PFSK-1 (cell line): ENCODE measurements around the gene LOXL3.

Experiments used
- FOXP2 ChIP-seq: optimal IDR thresholded peaks from 2 replicates; pipeline ENCODE3; 2011; ENCODE audit warnings: borderline replicate concordance, control low read depth, inconsistent platforms; ENCODE audit not compliant: insufficient read depth; ENCODE audit errors: extremely low read length, extremely low read depth
- POLR2AphosphoS5 ChIP-seq: IDR thresholded peaks from 2 replicates; pipeline ENCODE4 v1.6.1; 2012; ENCODE audit warnings: low read depth, mild to moderate bottlenecking, control low read depth, low read length, moderate library complexity
- SIN3A ChIP-seq: IDR thresholded peaks from 2 replicates; pipeline ENCODE4 v1.6.1; 2012; ENCODE audit warnings: mild to moderate bottlenecking, low read length, moderate library complexity, borderline replicate concordance; ENCODE audit not compliant: insufficient read depth
- TAF1 ChIP-seq: IDR thresholded peaks from 2 replicates; pipeline ENCODE4 v1.6.1; 2012; ENCODE audit warnings: low read length, control low read depth, borderline replicate concordance; ENCODE audit not compliant: insufficient read depth
- TF ChIP-seq, protein P1 (sequence below), 2 experiments: IDR thresholded peaks; 2 replicates each; pipeline versions ENCODE4 v1.6.1 to v1.8.0; 2011 to 2012; ENCODE audit warnings: low read depth in 2 of 2, low read length in 2 of 2, control low read depth in 1 of 2, inconsistent platforms in 1 of 2, mild to moderate bottlenecking in 1 of 2, moderate library complexity in 1 of 2; ENCODE audit not compliant: insufficient read depth in 1 of 2

The LOXL3 gene

DNA sequence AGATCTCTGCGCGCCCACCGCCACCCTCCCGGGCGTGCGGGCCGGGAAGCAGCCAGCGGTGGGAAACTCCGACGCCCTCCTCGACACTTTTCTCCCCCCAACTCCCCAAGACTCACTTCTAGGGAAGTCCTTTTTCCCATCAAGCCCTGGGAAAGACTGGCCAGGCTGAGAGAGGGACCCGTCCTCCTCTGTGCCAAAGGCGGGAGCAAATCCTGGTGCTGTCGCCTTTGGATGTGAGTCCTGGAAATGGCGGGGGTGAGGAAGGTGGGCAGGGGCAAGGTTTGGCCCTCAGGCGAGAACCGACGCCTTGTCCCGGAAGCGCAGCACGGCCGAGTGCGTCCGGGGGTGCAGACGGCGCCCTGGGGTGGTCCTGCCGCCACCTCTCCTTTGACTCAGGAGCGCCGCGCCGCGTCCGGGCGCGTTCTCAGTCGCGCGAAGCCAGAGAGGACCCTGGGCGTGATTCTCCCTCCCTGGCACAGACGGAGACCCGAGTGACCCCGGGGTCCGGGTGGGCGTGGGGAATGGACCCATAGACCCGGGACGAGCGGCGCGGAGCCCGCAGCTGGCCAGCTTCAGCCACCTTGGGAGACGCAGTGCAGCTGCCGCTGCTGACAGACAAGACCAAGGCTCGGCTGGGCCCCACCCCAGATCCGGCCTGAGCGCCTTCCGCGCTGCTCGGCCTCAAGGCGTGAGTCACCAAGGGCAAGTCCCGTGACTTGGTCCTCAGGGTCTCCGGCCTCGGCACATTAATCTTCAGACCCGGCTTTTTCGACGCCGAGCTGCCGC lies 50.8 kb downstream of the LOXL3 start:
- TF ChIP-seq POLR2AphosphoS5 (no peak), SIN3A (no peak), TAF1 (no peak), FOXP2 (no peak)
- TF ChIP-seq, protein P1, sequence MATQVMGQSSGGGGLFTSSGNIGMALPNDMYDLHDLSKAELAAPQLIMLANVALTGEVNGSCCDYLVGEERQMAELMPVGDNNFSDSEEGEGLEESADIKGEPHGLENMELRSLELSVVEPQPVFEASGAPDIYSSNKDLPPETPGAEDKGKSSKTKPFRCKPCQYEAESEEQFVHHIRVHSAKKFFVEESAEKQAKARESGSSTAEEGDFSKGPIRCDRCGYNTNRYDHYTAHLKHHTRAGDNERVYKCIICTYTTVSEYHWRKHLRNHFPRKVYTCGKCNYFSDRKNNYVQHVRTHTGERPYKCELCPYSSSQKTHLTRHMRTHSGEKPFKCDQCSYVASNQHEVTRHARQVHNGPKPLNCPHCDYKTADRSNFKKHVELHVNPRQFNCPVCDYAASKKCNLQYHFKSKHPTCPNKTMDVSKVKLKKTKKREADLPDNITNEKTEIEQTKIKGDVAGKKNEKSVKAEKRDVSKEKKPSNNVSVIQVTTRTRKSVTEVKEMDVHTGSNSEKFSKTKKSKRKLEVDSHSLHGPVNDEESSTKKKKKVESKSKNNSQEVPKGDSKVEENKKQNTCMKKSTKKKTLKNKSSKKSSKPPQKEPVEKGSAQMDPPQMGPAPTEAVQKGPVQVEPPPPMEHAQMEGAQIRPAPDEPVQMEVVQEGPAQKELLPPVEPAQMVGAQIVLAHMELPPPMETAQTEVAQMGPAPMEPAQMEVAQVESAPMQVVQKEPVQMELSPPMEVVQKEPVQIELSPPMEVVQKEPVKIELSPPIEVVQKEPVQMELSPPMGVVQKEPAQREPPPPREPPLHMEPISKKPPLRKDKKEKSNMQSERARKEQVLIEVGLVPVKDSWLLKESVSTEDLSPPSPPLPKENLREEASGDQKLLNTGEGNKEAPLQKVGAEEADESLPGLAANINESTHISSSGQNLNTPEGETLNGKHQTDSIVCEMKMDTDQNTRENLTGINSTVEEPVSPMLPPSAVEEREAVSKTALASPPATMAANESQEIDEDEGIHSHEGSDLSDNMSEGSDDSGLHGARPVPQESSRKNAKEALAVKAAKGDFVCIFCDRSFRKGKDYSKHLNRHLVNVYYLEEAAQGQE (IDR thresholded peaks at IDR 0.05; ENCODE audit: insufficient read depth in 1 of 2, low read depth in 2 of 2, low read length in 2 of 2): no peak

- TF ChIP-seq FOXP2 (no peak), POLR2AphosphoS5 (no peak), TAF1 (no peak), SIN3A (no peak)
- TF ChIP-seq, protein P1 (IDR thresholded peaks at IDR 0.05; ENCODE audit: insufficient read depth in 1 of 2, low read depth in 2 of 2, low read length in 2 of 2): no peak
These were observed 51.5 kb downstream of the LOXL3 start for GRCh38 chr2:74502147-74502719.

DNA sequence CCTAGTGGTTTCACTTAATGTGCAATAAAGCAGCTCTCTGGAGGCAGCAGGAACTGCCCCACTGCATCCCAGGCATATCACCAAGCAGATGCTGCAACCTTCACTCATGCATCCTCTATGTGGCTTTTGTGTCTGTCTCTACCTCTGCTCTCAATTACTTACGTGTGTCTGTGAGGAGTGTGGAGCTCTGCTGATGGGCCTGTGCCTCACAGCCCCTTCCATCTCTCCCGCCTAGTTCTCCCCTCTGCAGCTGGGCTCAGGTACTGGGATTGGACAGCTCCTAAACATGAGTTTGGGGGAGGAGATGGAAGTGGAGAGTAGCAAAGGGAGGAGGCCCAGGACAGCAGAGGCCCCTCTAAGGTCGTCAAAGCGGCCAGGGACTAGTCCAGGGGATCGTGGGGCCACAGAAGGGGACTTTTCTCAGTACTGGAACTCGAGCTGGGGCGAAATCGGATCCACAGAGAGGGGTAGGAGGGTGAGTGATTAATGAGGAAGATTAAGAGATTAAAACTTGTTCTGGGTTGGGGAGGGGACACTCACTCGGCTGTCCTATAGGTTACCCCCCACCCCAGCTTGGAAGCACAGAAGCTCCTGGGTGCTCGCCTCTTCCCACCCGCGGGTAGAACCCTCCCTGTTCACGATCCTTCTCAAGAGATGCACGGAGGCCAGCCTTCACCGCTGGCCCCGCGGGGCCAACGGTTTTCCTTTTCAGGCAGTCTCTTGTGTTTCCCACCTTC lies 52.2 kb downstream of the LOXL3 start:
- TF ChIP-seq FOXP2: no peak
- TF ChIP-seq, protein P1 (IDR thresholded peaks at IDR 0.05; ENCODE audit: insufficient read depth in 1 of 2, low read depth in 2 of 2, low read length in 2 of 2): peak; percentile 18 to 75; a peak in 2 of 4 replicates

GRCh38 chr2:74500578-74500946 lies 53.2 kb downstream of the LOXL3 start:
- TF ChIP-seq TAF1: no peak
- TF ChIP-seq, protein P1 (IDR thresholded peaks at IDR 0.05; ENCODE audit: insufficient read depth in 1 of 2, low read depth in 2 of 2, low read length in 2 of 2): no peak
- TF ChIP-seq FOXP2: no peak
- TF ChIP-seq SIN3A: no peak
